ENCODE data around the gene ZNF436.

DNA sequence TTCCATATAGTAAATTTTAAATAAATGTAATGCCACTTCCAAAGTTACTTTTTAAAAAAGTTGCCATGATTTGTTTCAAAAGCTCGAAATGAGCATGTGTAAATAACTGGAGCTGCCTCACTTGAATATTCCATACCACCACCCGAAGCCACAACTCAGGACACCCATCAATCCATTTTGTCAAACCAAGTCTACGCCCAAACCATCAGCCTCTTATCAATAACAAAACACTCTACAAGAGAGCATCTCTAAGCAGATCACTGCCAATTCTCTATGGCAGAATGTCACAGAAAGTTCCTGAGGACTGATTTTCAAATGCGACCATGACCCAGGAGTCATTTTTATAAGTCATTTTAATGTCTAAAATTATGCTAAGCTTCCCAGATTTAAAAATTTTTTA is 30.0 kb downstream of the ZNF436 start:
- TF ChIP-seq, protein P1, sequence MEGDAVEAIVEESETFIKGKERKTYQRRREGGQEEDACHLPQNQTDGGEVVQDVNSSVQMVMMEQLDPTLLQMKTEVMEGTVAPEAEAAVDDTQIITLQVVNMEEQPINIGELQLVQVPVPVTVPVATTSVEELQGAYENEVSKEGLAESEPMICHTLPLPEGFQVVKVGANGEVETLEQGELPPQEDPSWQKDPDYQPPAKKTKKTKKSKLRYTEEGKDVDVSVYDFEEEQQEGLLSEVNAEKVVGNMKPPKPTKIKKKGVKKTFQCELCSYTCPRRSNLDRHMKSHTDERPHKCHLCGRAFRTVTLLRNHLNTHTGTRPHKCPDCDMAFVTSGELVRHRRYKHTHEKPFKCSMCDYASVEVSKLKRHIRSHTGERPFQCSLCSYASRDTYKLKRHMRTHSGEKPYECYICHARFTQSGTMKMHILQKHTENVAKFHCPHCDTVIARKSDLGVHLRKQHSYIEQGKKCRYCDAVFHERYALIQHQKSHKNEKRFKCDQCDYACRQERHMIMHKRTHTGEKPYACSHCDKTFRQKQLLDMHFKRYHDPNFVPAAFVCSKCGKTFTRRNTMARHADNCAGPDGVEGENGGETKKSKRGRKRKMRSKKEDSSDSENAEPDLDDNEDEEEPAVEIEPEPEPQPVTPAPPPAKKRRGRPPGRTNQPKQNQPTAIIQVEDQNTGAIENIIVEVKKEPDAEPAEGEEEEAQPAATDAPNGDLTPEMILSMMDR (IDR thresholded peaks at IDR 0.05): no peak
- no peak for TF ChIP-seq POLR2A (IDR thresholded peaks at IDR 0.05)
